Stimulated activated CD8-positive, alpha-beta memory T cell treated with anti-CD3 and anti-CD28 coated beads, Interleukin-7, amount 100 ng/mL, for 4 hours (primary cell): ENCODE measurements around the gene GPR101.
"Not testable (repeated sequence)": the region's sequence is repeated elsewhere in the genome, so short reads cannot be mapped to it uniquely, and the experiment has no call there.

Experiments used
- DNase-seq, 2 donors: peaks; one replicate each; pipeline ENCODE4 v3.0.0-alpha.2; 2020; ENCODE audit warnings: low read depth in 2 of 2

GPR101 gene

GRCh38 chrX:137028699-137029098 is 5.1 kb downstream of the GPR101 start:
- no peak for DNase-seq

DNA sequence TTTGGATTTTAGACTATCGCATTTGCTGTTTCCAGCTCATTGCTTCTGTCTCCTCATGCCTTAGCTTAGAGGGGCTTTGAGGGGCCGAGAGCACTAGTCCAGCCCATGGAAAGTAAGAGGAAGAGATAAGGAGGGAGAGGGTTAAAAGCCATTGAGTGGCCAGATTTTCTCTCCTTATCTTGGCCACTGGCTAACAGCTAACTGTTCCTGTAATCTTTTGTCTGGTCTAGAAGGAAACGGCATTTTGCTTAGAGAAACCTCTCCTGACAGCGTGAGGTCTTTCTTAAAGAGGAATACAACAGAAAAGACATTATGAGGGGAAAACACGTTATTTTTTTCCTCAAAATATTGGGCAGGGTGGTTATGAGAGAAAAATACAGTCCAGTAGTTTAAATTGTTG is 7.9 kb downstream of the GPR101 start:
- no peak for DNase-seq

- DNase-seq: not testable (repeated sequence)
These were observed 33.6 kb downstream of the GPR101 start for GRCh38 chrX:137000236-137000635.

- no peak for DNase-seq
These were observed 34.8 kb downstream of the GPR101 start for GRCh38 chrX:136999024-136999423.
